Measurements from ENCODE around the gene INTS1. TPM values are rescaled to one million over a fixed set of nuclear protein-coding genes. Genes with fewer than 3 reads are reported as not detected.

Gene INTS1
- total RNA-seq, 1 donor from 2014 or later = 81.9 TPM

DNA sequence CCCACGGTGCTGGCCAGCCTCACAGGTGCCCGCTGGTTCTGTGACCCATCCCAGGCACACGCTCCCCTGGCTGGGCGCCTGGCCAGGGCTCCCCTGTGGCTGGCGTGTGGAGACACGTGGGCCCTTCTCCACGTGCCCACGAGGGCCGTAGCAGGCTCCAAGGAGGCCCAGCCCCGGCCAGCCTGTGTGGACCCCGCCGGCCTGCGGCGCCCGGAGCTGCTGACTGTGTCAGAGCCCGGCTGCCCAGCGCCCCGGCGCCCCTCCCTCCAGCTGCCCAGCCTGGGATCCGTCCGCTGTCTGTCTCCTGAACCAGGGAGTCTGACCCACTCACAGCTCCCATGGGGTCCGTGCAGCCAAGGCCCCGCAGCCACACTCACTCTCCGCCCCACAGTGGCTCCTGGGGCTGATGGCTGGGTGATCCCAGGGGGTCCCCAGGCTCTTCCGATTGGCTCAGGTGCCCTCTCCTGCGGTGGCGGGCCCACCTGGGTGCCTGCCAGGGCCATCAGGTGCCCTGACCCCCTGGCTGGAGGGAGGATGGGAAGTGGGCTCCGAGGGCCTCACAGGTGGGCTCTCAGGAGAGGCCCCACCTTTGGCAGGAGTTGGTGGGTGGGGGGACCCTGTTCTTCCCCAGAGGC is 42.2 kb upstream of the INTS1 start:
- H3K79me2 ChIP-seq (ENCODE audit: insufficient read depth, low read length) = peaks cover 1% of the 10 kb centered on the region
- no peak for FAIRE-seq

GRCh38 chr7:1545417-1546246 is 41.4 kb upstream of the INTS1 start:
- Mint-ChIP-seq H3K36me3 (ENCODE audit: low read depth, unreplicated experiment) (peaks cover 4% of the 10 kb centered on the region), H3K9me3 (ENCODE audit: unreplicated experiment) (no peaks in the 10 kb centered on the region), H3K27ac (ENCODE audit: unreplicated experiment) (no peak overlapping the region), H3K4me3 (ENCODE audit: unreplicated experiment) (no peak overlapping the region), H3K27me3 (ENCODE audit: low read depth, unreplicated experiment) (no peaks in the 10 kb centered on the region), H3K4me1 (ENCODE audit: low read depth, unreplicated experiment) (no peaks in the 10 kb centered on the region)
- Histone ChIP-seq H3K4me3 (ENCODE audit: insufficient read depth, low read depth, low read length) (no peak overlapping the region), H3K27me3 (ENCODE audit: insufficient read depth, low read length) (no peaks in the 10 kb centered on the region), H4K20me1 (ENCODE audit: insufficient read depth, low read length) (no peaks in the 10 kb centered on the region), H3K27ac (ENCODE audit: low read depth, low read length) (no peak overlapping the region), H3K79me2 (ENCODE audit: insufficient read depth, low read length) (peaks cover 9% of the 10 kb centered on the region), H3K36me3 (ENCODE audit: insufficient read depth, low read length) (peaks cover 2% of the 10 kb centered on the region), H3K4me2 (ENCODE audit: low read length) (no peak overlapping the region), H3K4me1 (ENCODE audit: insufficient read depth, low read length) (no peaks in the 10 kb centered on the region), H3K9me3 (ENCODE audit: insufficient read depth, low read depth, low read length) (no peaks in the 10 kb centered on the region), H3K9ac (ENCODE audit: low read length) (no peak overlapping the region), H2AFZ (ENCODE audit: low read depth, low read length) (no peak overlapping the region)
- TF ChIP-seq EZH2 (IDR thresholded peaks at IDR 0.05; ENCODE audit: insufficient read depth, low read length) (no peak), CTCF (IDR thresholded peaks at IDR 0.05; ENCODE audit: insufficient read depth, low read depth, low read length) (no peak)
- FAIRE-seq (no peak), DNase-seq (ENCODE audit: low read depth) (no peak)

More for the DNA sequence above, 42.2 kb upstream of the INTS1 start:
- no peaks in the 10 kb centered on the region for H3K4me1 Mint-ChIP-seq (ENCODE audit: low read depth, unreplicated experiment)
- Histone ChIP-seq H3K27me3 (ENCODE audit: insufficient read depth, low read length) (no peaks in the 10 kb centered on the region), H3K4me1 (ENCODE audit: insufficient read depth, low read length) (no peaks in the 10 kb centered on the region), H2AFZ (ENCODE audit: low read depth, low read length) (no peak overlapping the region), H3K4me2 (ENCODE audit: low read length) (no peak overlapping the region), H4K20me1 (ENCODE audit: insufficient read depth, low read length) (no peaks in the 10 kb centered on the region), H3K9ac (ENCODE audit: low read length) (no peak overlapping the region), H3K9me3 (ENCODE audit: insufficient read depth, low read depth, low read length) (no peaks in the 10 kb centered on the region), H3K4me3 (ENCODE audit: insufficient read depth, low read depth, low read length) (no peak overlapping the region), H3K36me3 (ENCODE audit: insufficient read depth, low read length) (peaks cover 2% of the 10 kb centered on the region), H3K27ac (ENCODE audit: low read depth, low read length) (no peak overlapping the region)
- peaks cover 4% of the 10 kb centered on the region for H3K36me3 Mint-ChIP-seq (ENCODE audit: low read depth, unreplicated experiment)
- no peak overlapping the region for H3K27ac Mint-ChIP-seq (ENCODE audit: unreplicated experiment)
- no peak for DNase-seq (ENCODE audit: low read depth)
- H3K9me3 Mint-ChIP-seq (ENCODE audit: unreplicated experiment) = no peaks in the 10 kb centered on the region
- TF ChIP-seq EZH2 (IDR thresholded peaks at IDR 0.05; ENCODE audit: insufficient read depth, low read length) = no peak
- no peak for TF ChIP-seq CTCF (IDR thresholded peaks at IDR 0.05; ENCODE audit: insufficient read depth, low read depth, low read length)
- no peaks in the 10 kb centered on the region for H3K27me3 Mint-ChIP-seq (ENCODE audit: low read depth, unreplicated experiment)
- H3K4me3 Mint-ChIP-seq (ENCODE audit: unreplicated experiment) = no peak overlapping the region
